MCF 10A (cell line): ENCODE data around the gene NFKB2. TPM values are rescaled to one million over a fixed set of nuclear protein-coding genes. Genes with fewer than 3 reads are reported as not detected.

ENCODE experiments used
- BruUV-seq: library from RNA; stranded (reverse); fragments of 400-500 nt; replicated peaks from 2 replicates; lab custom pipeline; 2021; lab: Mats Ljungman, UMichigan
- CTCF ChIA-PET: fragments of 300-600 bp; sonication (Branson Sonifier 250); formaldehyde crosslinking; extraction: SDS; loops from one replicate; lab custom pipeline; 2021; ENCODE audit warnings: antibody characterized with exemption, inconsistent platforms; lab: Yijun Ruan, JAX
- POLR2A ChIA-PET: fragments of 300-600, 350-650 bp; sonication (Branson Sonifier 250); formaldehyde crosslinking; extraction: SDS; loops from one replicate; lab custom pipeline; 2020; ENCODE audit warnings: antibody characterized with exemption, inconsistent platforms; lab: Yijun Ruan, JAX
- DNase-seq: peaks from one replicate; pipeline ENCODE4 v3.0.0-alpha.2; 2018; ENCODE audit not compliant: unreplicated experiment
- H3K27ac Mint-ChIP-seq: one replicate; pipeline ENCODE4 v1.8.0; 2022; ENCODE audit warnings: mild to moderate bottlenecking, low read depth, mixed read lengths; ENCODE audit not compliant: unreplicated experiment
- H3K27me3 Mint-ChIP-seq: one replicate; pipeline ENCODE4 v1.8.0; 2022; ENCODE audit warnings: mixed read lengths; ENCODE audit not compliant: insufficient read depth, unreplicated experiment
- H3K36me3 Mint-ChIP-seq: one replicate; pipeline ENCODE4 v1.8.0; 2022; ENCODE audit warnings: mild to moderate bottlenecking, moderate library complexity, mixed read lengths; ENCODE audit not compliant: insufficient read depth, unreplicated experiment
- H3K4me1 Mint-ChIP-seq: one replicate; pipeline ENCODE4 v1.8.0; 2022; ENCODE audit warnings: mixed read lengths; ENCODE audit not compliant: insufficient read depth, unreplicated experiment
- H3K4me3 Mint-ChIP-seq: one replicate; pipeline ENCODE4 v1.8.0; 2022; ENCODE audit warnings: mild to moderate bottlenecking, moderate library complexity, mixed read lengths; ENCODE audit not compliant: unreplicated experiment
- H3K9me3 Mint-ChIP-seq: one replicate; pipeline ENCODE4 v1.8.0; 2022; ENCODE audit warnings: mixed read lengths; ENCODE audit not compliant: unreplicated experiment
- CTCF ChIP-seq: fragments of 200-600 bp; IDR thresholded peaks from one replicate; pipeline ENCODE4 v1.8.0; 2022; ENCODE audit warnings: antibody characterized with exemption, mild to moderate bottlenecking; ENCODE audit not compliant: unreplicated experiment
- intact Hi-C: fragments of 100-400 bp; cut with micrococcal nuclease; formaldehyde crosslinking; loops from 2 replicates; pipeline ENCODE4 v1.14.1; 2022
- total RNA-seq: library from RNA; stranded (reverse); gene quantifications from 2 replicates; pipeline ENCODE4 v1.2.3, GENCODE V29; 2022

The NFKB2 gene
- total RNA-seq, 1 experiment from 2014 or later: 76.2 TPM

GRCh38 chr10:102434394-102435132, 39.1 kb downstream of the NFKB2 start:
- Mint-ChIP-seq H3K27ac (no peak overlapping the region), H3K36me3 (no peaks in the 10 kb centered on the region), H3K4me1 (peaks cover 21% of the 10 kb centered on the region), H3K9me3 (no peaks in the 10 kb centered on the region), H3K4me3 (no peak overlapping the region), H3K27me3 (no peaks in the 10 kb centered on the region)
- TF ChIP-seq CTCF: no peak
- intact Hi-C loops: no loop called here
- DNase-seq: peak; percentile 68
- BruUV-seq: no TSS peak
- CTCF ChIA-PET: interaction anchor here (0.6 to 2.3 kb wide), 6 partner anchors 12 to 204 kb away, joined by 3 to 10 read pairs (median 4); no protein-coding TSS in a partner anchor
- POLR2A ChIA-PET: interaction anchor here (0.6 to 5.7 kb wide), 4 partner anchors 13 to 423 kb away, joined by 3 to 119 read pairs (median 33); partner anchors contain the start of genes ACTR1A, C10orf95 and FBXL15

- Mint-ChIP-seq H3K27me3 (no peaks in the 10 kb centered on the region), H3K27ac (no peak overlapping the region), H3K36me3 (no peaks in the 10 kb centered on the region), H3K4me3 (no peak overlapping the region), H3K4me1 (peaks cover 21% of the 10 kb centered on the region), H3K9me3 (no peaks in the 10 kb centered on the region)
- no peak for TF ChIP-seq CTCF
- intact Hi-C loops: no loop called here
- CTCF ChIA-PET: interaction anchor here (0.6 to 2.3 kb wide), 5 partner anchors 12 to 204 kb away, joined by 3 to 10 read pairs (median 4); no protein-coding TSS in a partner anchor
- no peak for DNase-seq
- no TSS peak for BruUV-seq
- POLR2A ChIA-PET: interaction anchor here (0.6 to 5.7 kb wide), 4 partner anchors 13 to 422 kb away, joined by 3 to 119 read pairs (median 33); partner anchors contain the start of genes ACTR1A, C10orf95 and FBXL15
Measured at GRCh38 chr10:102435133-102435497, 39.6 kb downstream of the NFKB2 start.

- intact Hi-C loops: no loop called here
- Mint-ChIP-seq H3K27me3 (no peaks in the 10 kb centered on the region), H3K4me1 (peaks cover 21% of the 10 kb centered on the region), H3K36me3 (no peaks in the 10 kb centered on the region), H3K9me3 (no peaks in the 10 kb centered on the region), H3K4me3 (no peak overlapping the region), H3K27ac (no peak overlapping the region)
- ChIA-PET POLR2A (interaction anchor here (1.0 to 5.7 kb wide), 4 partner anchors 12 to 67 kb away, joined by 3 to 119 read pairs (median 33); partner anchors contain the start of genes ACTR1A, C10orf95 and FBXL15), CTCF (interaction anchor here (0.6 to 1.0 kb wide), 5 partner anchors 13 to 205 kb away, joined by 3 to 5 read pairs (median 3); no protein-coding TSS in a partner anchor)
- no peak for DNase-seq
- TF ChIP-seq CTCF: no peak
- BruUV-seq: TSS peak; percentile 19
Measured at GRCh38 chr10:102435529-102436233, 40.2 kb downstream of the NFKB2 start.

- CTCF ChIA-PET: interaction anchor here (0.6 to 0.7 kb wide), 3 partner anchors 39 to 84 kb away, joined by 3 read pairs; no protein-coding TSS in a partner anchor
- no peak for TF ChIP-seq CTCF
- no peaks in the 10 kb centered on the region for H3K36me3 Mint-ChIP-seq
- intact Hi-C loops: no loop called here
- H3K27ac Mint-ChIP-seq: no peak overlapping the region
- peaks cover 20% of the 10 kb centered on the region for H3K4me1 Mint-ChIP-seq
- no TSS peak for BruUV-seq
- no peaks in the 10 kb centered on the region for H3K27me3 Mint-ChIP-seq
- H3K9me3 Mint-ChIP-seq: no peaks in the 10 kb centered on the region
- DNase-seq: no peak
- no peak overlapping the region for H3K4me3 Mint-ChIP-seq
- POLR2A ChIA-PET: interaction anchor here (0.6 to 5.2 kb wide), 3 partner anchors 11 to 16 kb away, joined by 3 to 63 read pairs (median 3); partner anchors contain the start of genes C10orf95 and FBXL15
Measured at GRCh38 chr10:102436312-102436711, 40.8 kb downstream of the NFKB2 start.
